Cardiac fibroblast (primary cell): Measurements from ENCODE around the gene RAB27A.
A peak's percentile ranks its signal among the peaks of the same experiment; 100 is the strongest.
"Not testable (repeated sequence)": the region's sequence is repeated elsewhere in the genome, so short reads cannot be mapped to it uniquely, and the experiment has no call there.

Experiments
- DNase-seq, 2 donors: peaks; one replicate each; pipeline versions ENCODE4 v3.0.0 to v3.0.0-alpha.2; 2010; ENCODE audit warnings: low read depth in 2 of 2
- H3K4me3 ChIP-seq, 2 donors: replicated peaks in 1 of 2; 1 replicate in 1 of 2; 2 replicates in 1 of 2; pipeline ENCODE4 v1.5.1; 2011; ENCODE audit warnings: low read depth in 2 of 2, low read length in 2 of 2, mild to moderate bottlenecking in 2 of 2, moderate library complexity in 1 of 2
- CTCF ChIP-seq: IDR thresholded peaks from one replicate; pipeline ENCODE4 v1.5.1; 2011; ENCODE audit warnings: low read depth, mild to moderate bottlenecking, low read length, inconsistent platforms

The RAB27A gene

GRCh38 chr15:55257012-55257670 lies 32.5 kb downstream of the RAB27A start:
- no peak for DNase-seq
- H3K4me3 ChIP-seq: no peak overlapping the region
- TF ChIP-seq CTCF: no peak

GRCh38 chr15:55256281-55257011 lies 33.2 kb downstream of the RAB27A start:
- peak in 1 of 2 donors; percentile 15 for DNase-seq
- TF ChIP-seq CTCF: no peak
- H3K4me3 ChIP-seq: no peak overlapping the region

GRCh38 chr15:55255714-55256113 lies 33.9 kb downstream of the RAB27A start:
- H3K4me3 ChIP-seq: no peak overlapping the region
- TF ChIP-seq CTCF: no peak
- DNase-seq: no peak

- DNase-seq: no peak
- no peak overlapping the region for H3K4me3 ChIP-seq
- TF ChIP-seq CTCF: no peak
Observed at GRCh38 chr15:55254916-55255679, 34.5 kb downstream of the RAB27A start.

GRCh38 chr15:55253580-55253979 lies 36.0 kb downstream of the RAB27A start:
- H3K4me3 ChIP-seq: no peak overlapping the region
- DNase-seq: peak; percentile 76 to 88
- TF ChIP-seq CTCF: no peak

GRCh38 chr15:55252201-55252600 lies 37.4 kb downstream of the RAB27A start:
- DNase-seq, H3K4me3 ChIP-seq: not testable (repeated sequence)

GRCh38 chr15:55250941-55251340 lies 38.7 kb downstream of the RAB27A start:
- DNase-seq: no peak
- TF ChIP-seq CTCF: no peak
- H3K4me3 ChIP-seq: no peak overlapping the region
